HCT116 (cell line): ENCODE measurements around the gene AAR2. TPM values are rescaled to one million over a fixed set of nuclear protein-coding genes. Genes with fewer than 3 reads are reported as not detected.

Source experiments
- ATAC-seq: fragments of 200-7000 bp; cut with Tn5 transposase; 2 replicates; pipeline ENCODE4 v1.9.1; 2020; ENCODE audit warnings: mild to moderate bottlenecking, moderate library complexity
- BruUV-seq: library from RNA; stranded (reverse); fragments of 400-500 nt; replicated peaks from 2 replicates; lab custom pipeline; 2021; lab: Mats Ljungman, UMichigan
- CTCF ChIA-PET: fragments of 300-600 bp; sonication (Branson Sonifier 250); formaldehyde crosslinking; loops from one replicate; lab custom pipeline; 2021; ENCODE audit warnings: antibody characterized with exemption; lab: Charles Lee
- POLR2A ChIA-PET: fragments of 300-600, 350-600 bp; sonication (Branson Sonifier 250); formaldehyde crosslinking; loops from one replicate; lab custom pipeline; 2021; ENCODE audit warnings: antibody characterized with exemption; lab: Charles Lee
- RAD21 ChIA-PET, 2 experiments: fragments of 300-600 bp; sonication (Branson Sonifier 250); formaldehyde crosslinking; loops; one replicate each; lab custom pipeline; 2023; ENCODE audit warnings: low total read pairs in 2 of 2; ENCODE audit not compliant: uncharacterized antibody in 2 of 2, unreplicated experiment in 2 of 2, low non-redundant PET in 1 of 2; lab: Charles Lee
- DNase-seq: peaks from one replicate; pipeline ENCODE4 v3.0.0-alpha.2; 2010; ENCODE audit warnings: low read depth, low spot score
- H2AFZ ChIP-seq: fragments of 200-600 bp; shearing (Covaris generic), sonication (generic); 2 replicates; pipeline ENCODE4 v1.6.1; 2017; ENCODE audit warnings: low read depth, mixed run types, mixed read lengths, antibody characterized with exemption, low read length; ENCODE audit not compliant: poor library complexity, severe bottlenecking
- H3K27ac ChIP-seq: 2 replicates; pipeline ENCODE4 v1.5.1; 2012; ENCODE audit warnings: low read depth, low read length
- H3K27me3 ChIP-seq: fragments of 200-600 bp; sonication (generic); 2 replicates; pipeline ENCODE4 v1.6.1; 2016; ENCODE audit warnings: mixed run types, low read length, mixed read lengths; ENCODE audit not compliant: insufficient read depth
- H3K36me3 ChIP-seq, 2 experiments: fragments of 200-500 bp in 1 of 2; fragments of 200-600 bp in 1 of 2; sonication (Bioruptor generic) in 1 of 2; sonication (generic) in 1 of 2; 2 replicates each; pipeline versions ENCODE4 v1.5.1 to v1.6.1; 2014 to 2016; ENCODE audit warnings: low read length in 2 of 2, inconsistent platforms in 1 of 2, mixed read lengths in 1 of 2, mixed run types in 1 of 2; ENCODE audit not compliant: insufficient read depth in 2 of 2, control insufficient read depth in 1 of 2
- H3K4me1 ChIP-seq, 2 experiments: fragments of 200-600 bp in 1 of 2; sonication (generic) in 1 of 2; 2 replicates each; pipeline versions ENCODE4 v1.5.1 to v1.6.1; 2012 to 2017; ENCODE audit warnings: low read length in 2 of 2, inconsistent platforms in 1 of 2, mild to moderate bottlenecking in 1 of 2, mixed read lengths in 1 of 2, mixed run types in 1 of 2, moderate library complexity in 1 of 2; ENCODE audit not compliant: insufficient read depth in 2 of 2, control insufficient read depth in 1 of 2
- H3K4me2 ChIP-seq: fragments of 200-600 bp; sonication (generic); 2 replicates; pipeline ENCODE4 v1.6.1; 2017; ENCODE audit warnings: mixed run types, low read length, mixed read lengths
- H3K4me3 ChIP-seq, 2 experiments: fragments of 200-600 bp in 1 of 2; sonication (generic) in 1 of 2; replicated peaks in 1 of 2; 2 replicates each; pipeline ENCODE4 v1.5.1; 2011 to 2016; ENCODE audit warnings: low read length in 2 of 2, control low read depth in 1 of 2, low read depth in 1 of 2, mild to moderate bottlenecking in 1 of 2, mixed read lengths in 1 of 2, mixed run types in 1 of 2
- H3K79me2 ChIP-seq: fragments of 200-600 bp; sonication (generic); 2 replicates; pipeline ENCODE4 v1.6.1; 2017; ENCODE audit warnings: mild to moderate bottlenecking, mixed run types, low read length, moderate library complexity, mixed read lengths; ENCODE audit not compliant: insufficient read depth
- H3K9ac ChIP-seq: fragments of 200-600 bp; sonication (generic); 2 replicates; pipeline ENCODE4 v1.6.1; 2016; ENCODE audit warnings: low read length, mixed read lengths
- H3K9me2 ChIP-seq: fragments of 200-600 bp; sonication (generic), shearing (Covaris generic); 2 replicates; pipeline ENCODE4 v1.6.1; 2017; ENCODE audit warnings: mixed run types, mild to moderate bottlenecking, moderate library complexity; ENCODE audit not compliant: insufficient read depth
- H3K9me3 ChIP-seq, 2 experiments: fragments of 200-500 bp in 1 of 2; fragments of 200-600 bp in 1 of 2; sonication (Bioruptor generic) in 1 of 2; sonication (generic) in 1 of 2; 2 replicates each; pipeline ENCODE4 v1.6.1; 2014 to 2017; ENCODE audit warnings: low read length in 2 of 2, mixed read lengths in 2 of 2, inconsistent platforms in 1 of 2, low read depth in 1 of 2, mild to moderate bottlenecking in 1 of 2, mixed run types in 1 of 2, moderate library complexity in 1 of 2; ENCODE audit not compliant: control insufficient read depth in 1 of 2, insufficient read depth in 1 of 2
- H4K20me1 ChIP-seq: fragments of 200-600 bp; sonication (generic), shearing (Covaris generic); 2 replicates; pipeline ENCODE4 v1.6.1; 2017; ENCODE audit warnings: mixed run types, mild to moderate bottlenecking, moderate library complexity; ENCODE audit not compliant: insufficient read depth
- ATF3 ChIP-seq: IDR thresholded peaks from 2 replicates; pipeline ENCODE4 v1.6.1; 2012
- CBX3 ChIP-seq: IDR thresholded peaks from 2 replicates; pipeline ENCODE4 v1.6.1; 2012; ENCODE audit warnings: low read depth
- CEBPB ChIP-seq: IDR thresholded peaks from 2 replicates; pipeline ENCODE4 v1.6.1; 2012; ENCODE audit warnings: low read depth
- CTCF ChIP-seq, 3 experiments: fragments of 200-600 bp in 1 of 3; sonication (generic) in 1 of 3; IDR thresholded peaks in 2 of 3; conservative IDR thresholded peaks in 1 of 3; 2 replicates each; pipeline ENCODE4 v1.5.1; 2012 to 2017; ENCODE audit warnings: low read depth in 2 of 3, low read length in 2 of 3, antibody characterized with exemption in 1 of 3, borderline replicate concordance in 1 of 3, control low read depth in 1 of 3, mild to moderate bottlenecking in 1 of 3, mixed read lengths in 1 of 3, mixed run types in 1 of 3, moderate library complexity in 1 of 3; ENCODE audit not compliant: insufficient read depth in 1 of 3
- EGR1 ChIP-seq: IDR thresholded peaks from 2 replicates; pipeline ENCODE4 v1.6.1; 2012; ENCODE audit warnings: low read depth
- ELF1 ChIP-seq: IDR thresholded peaks from 2 replicates; pipeline ENCODE4 v1.6.1; 2012; ENCODE audit warnings: low read depth, borderline replicate concordance
- EZH2phosphoT487 ChIP-seq: fragments of 200-600 bp; IDR thresholded peaks from 2 replicates; pipeline ENCODE4 v1.6.1; 2018; ENCODE audit warnings: antibody characterized with exemption, borderline replicate concordance
- JUND ChIP-seq: IDR thresholded peaks from 2 replicates; pipeline ENCODE4 v1.6.1; 2012
- POLR2A ChIP-seq: IDR thresholded peaks from 2 replicates; pipeline ENCODE4 v1.7.0; 2011; ENCODE audit warnings: borderline replicate concordance; ENCODE audit not compliant: insufficient read depth, insufficient read length; ENCODE audit errors: extremely low read depth
- REST ChIP-seq: IDR thresholded peaks from 2 replicates; pipeline ENCODE4 v1.6.1; 2012; ENCODE audit warnings: low read depth
- SP1 ChIP-seq: IDR thresholded peaks from 2 replicates; pipeline ENCODE4 v1.6.1; 2012; ENCODE audit warnings: low read depth
- YY1 ChIP-seq: IDR thresholded peaks from 2 replicates; pipeline ENCODE4 v1.6.1; 2011; ENCODE audit warnings: low read length, low read depth, moderate library complexity, mild to moderate bottlenecking; ENCODE audit not compliant: insufficient replicate concordance; ENCODE audit errors: extremely low read depth
- ZNF274 ChIP-seq: fragments of 200-500 bp; sonication (Bioruptor generic); IDR thresholded peaks from 2 replicates; pipeline ENCODE4 v1.6.1; 2014; ENCODE audit warnings: mild to moderate bottlenecking, low read depth, low read length, inconsistent platforms
- intact Hi-C: fragments of 100-400 bp; cut with micrococcal nuclease; formaldehyde crosslinking; loops from 2 replicates; pipeline ENCODE4 v1.10.0; 2022
- total RNA-seq: library from RNA; stranded (reverse); gene quantifications from one replicate; pipeline ENCODE4 v1.2.1, GENCODE V29; 2021; ENCODE audit not compliant: unreplicated experiment
- TF ChIP-seq, protein P1 (sequence below): IDR thresholded peaks from 2 replicates; pipeline ENCODE4 v1.6.1; 2011; ENCODE audit warnings: mild to moderate bottlenecking, low read length, moderate library complexity; ENCODE audit not compliant: insufficient replicate concordance; ENCODE audit errors: extremely low read depth
- TF ChIP-seq, protein P2 (sequence below): IDR thresholded peaks from 2 replicates; pipeline ENCODE4 v1.6.1; 2012

The AAR2 gene
- total RNA-seq, 1 experiment from 2014 or later, result 23.3 TPM

GRCh38 chr20:36208257-36208656 is 28.0 kb upstream of the AAR2 start:
- DNase-seq (no peak), ATAC-seq (no peak)
- Histone ChIP-seq H3K9me3 (no peaks in the 10 kb centered on the region), H4K20me1 (no peaks in the 10 kb centered on the region), H3K4me2 (no peak overlapping the region), H3K4me3 (no peak overlapping the region), H3K27me3 (no peaks in the 10 kb centered on the region), H3K36me3 (no peaks in the 10 kb centered on the region), H3K27ac (no peak overlapping the region), H2AFZ (no peak overlapping the region)
- POLR2A ChIA-PET, result no interaction called here
- BruUV-seq, result no TSS peak
- CTCF ChIA-PET, result no interaction called here
- TF ChIP-seq EZH2phosphoT487 (no peak), ELF1 (no peak), CBX3 (no peak), EGR1 (no peak), ZNF274 (no peak), JUND (no peak), ATF3 (no peak), YY1 (no peak), CEBPB (no peak), SP1 (no peak), CTCF (IDR thresholded peaks at IDR 0.05 in 2 of 3, conservative IDR thresholded peaks at IDR 0.05 in 1 of 3; ENCODE audit: borderline replicate concordance in 1 of 3, insufficient read depth in 1 of 3, low read depth in 2 of 3, low read length in 2 of 3) (no peak), POLR2A (no peak), REST (no peak)
- TF ChIP-seq, protein P1, sequence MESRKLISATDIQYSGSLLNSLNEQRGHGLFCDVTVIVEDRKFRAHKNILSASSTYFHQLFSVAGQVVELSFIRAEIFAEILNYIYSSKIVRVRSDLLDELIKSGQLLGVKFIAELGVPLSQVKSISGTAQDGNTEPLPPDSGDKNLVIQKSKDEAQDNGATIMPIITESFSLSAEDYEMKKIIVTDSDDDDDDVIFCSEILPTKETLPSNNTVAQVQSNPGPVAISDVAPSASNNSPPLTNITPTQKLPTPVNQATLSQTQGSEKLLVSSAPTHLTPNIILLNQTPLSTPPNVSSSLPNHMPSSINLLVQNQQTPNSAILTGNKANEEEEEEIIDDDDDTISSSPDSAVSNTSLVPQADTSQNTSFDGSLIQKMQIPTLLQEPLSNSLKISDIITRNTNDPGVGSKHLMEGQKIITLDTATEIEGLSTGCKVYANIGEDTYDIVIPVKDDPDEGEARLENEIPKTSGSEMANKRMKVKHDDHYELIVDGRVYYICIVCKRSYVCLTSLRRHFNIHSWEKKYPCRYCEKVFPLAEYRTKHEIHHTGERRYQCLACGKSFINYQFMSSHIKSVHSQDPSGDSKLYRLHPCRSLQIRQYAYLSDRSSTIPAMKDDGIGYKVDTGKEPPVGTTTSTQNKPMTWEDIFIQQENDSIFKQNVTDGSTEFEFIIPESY, result no peak
- TF ChIP-seq, protein P2, sequence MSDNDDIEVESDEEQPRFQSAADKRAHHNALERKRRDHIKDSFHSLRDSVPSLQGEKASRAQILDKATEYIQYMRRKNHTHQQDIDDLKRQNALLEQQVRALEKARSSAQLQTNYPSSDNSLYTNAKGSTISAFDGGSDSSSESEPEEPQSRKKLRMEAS, result no peak
- TF ChIP-seq, all 23 proteins: peak for 0
- intact Hi-C loops, result no loop called here
- Histone ChIP-seq H3K4me1 (no peaks in the 10 kb centered on the region), H3K79me2 (no peaks in the 10 kb centered on the region), H3K9me2 (no peaks in the 10 kb centered on the region), H3K9ac (no peak overlapping the region)
- RAD21 ChIA-PET, result no interaction called here
